ENCODE results near the gene UHRF1. TPM values are rescaled to one million over a fixed set of nuclear protein-coding genes. Genes with fewer than 3 reads are reported as not detected.
A peak's percentile ranks its signal among the peaks of the same experiment; 100 is the strongest.

Gene UHRF1
- total RNA-seq, 1 donor from 2014 or later, result 20.7 TPM

DNA sequence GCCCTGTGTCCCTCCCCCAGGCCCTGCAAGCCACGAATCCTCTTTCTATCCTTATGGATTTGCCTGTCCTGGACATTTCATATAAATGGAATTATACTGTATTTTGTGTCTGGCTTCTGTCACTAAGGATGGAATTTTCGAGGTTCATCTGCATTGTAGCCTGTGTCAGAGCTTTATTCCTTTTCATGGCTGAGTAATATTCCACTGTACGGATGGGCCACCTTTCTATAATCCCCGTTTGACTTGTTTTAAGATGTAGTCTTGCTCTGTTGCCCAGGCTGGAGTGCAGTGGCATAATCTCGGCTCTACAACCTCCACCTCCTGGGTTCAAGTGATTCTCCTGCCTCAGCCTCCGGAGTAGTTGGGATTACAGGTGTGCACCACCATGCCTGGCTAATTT is 55.8 kb downstream of the UHRF1 start:
- Mint-ChIP-seq H3K36me3 (ENCODE audit: unreplicated experiment) (peaks cover 5% of the 10 kb centered on the region), H3K27ac (ENCODE audit: unreplicated experiment) (no peak overlapping the region), H3K4me3 (ENCODE audit: unreplicated experiment) (no peak overlapping the region), H3K27me3 (ENCODE audit: unreplicated experiment) (no peaks in the 10 kb centered on the region), H3K4me1 (ENCODE audit: unreplicated experiment) (peaks cover 13% of the 10 kb centered on the region), H3K9me3 (ENCODE audit: unreplicated experiment) (no peaks in the 10 kb centered on the region)
- TF ChIP-seq, protein P1, sequence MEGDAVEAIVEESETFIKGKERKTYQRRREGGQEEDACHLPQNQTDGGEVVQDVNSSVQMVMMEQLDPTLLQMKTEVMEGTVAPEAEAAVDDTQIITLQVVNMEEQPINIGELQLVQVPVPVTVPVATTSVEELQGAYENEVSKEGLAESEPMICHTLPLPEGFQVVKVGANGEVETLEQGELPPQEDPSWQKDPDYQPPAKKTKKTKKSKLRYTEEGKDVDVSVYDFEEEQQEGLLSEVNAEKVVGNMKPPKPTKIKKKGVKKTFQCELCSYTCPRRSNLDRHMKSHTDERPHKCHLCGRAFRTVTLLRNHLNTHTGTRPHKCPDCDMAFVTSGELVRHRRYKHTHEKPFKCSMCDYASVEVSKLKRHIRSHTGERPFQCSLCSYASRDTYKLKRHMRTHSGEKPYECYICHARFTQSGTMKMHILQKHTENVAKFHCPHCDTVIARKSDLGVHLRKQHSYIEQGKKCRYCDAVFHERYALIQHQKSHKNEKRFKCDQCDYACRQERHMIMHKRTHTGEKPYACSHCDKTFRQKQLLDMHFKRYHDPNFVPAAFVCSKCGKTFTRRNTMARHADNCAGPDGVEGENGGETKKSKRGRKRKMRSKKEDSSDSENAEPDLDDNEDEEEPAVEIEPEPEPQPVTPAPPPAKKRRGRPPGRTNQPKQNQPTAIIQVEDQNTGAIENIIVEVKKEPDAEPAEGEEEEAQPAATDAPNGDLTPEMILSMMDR (IDR thresholded peaks at IDR 0.05), result no peak
- DNase-seq (ENCODE audit: extremely low spot score, unreplicated experiment), result no peak

DNA sequence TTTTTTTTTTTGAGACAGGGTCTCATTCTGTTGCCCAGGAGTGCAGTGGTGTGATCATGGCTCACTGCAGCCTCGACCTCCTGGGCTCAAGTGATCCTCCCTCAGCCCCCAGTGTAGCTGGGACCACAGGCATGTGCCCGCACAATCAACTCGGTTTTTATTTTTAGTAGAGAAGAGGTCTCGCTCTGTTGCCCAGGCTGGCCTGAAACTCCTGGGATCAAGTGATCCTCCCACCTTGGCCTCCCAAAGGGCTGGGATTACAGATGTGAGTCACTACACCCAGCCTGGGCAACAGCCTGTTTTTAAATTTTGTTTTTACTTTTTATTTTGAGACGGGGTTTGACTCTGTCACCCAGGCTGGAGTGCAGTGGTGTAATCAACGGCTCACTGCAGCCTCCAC is 57.3 kb downstream of the UHRF1 start:
- TF ChIP-seq, protein P1 (IDR thresholded peaks at IDR 0.05), result no peak
- no peak for DNase-seq (ENCODE audit: extremely low spot score, unreplicated experiment)
- Mint-ChIP-seq H3K4me3 (ENCODE audit: unreplicated experiment) (no peak overlapping the region), H3K9me3 (ENCODE audit: unreplicated experiment) (no peaks in the 10 kb centered on the region), H3K4me1 (ENCODE audit: unreplicated experiment) (peaks cover 28% of the 10 kb centered on the region), H3K27ac (ENCODE audit: unreplicated experiment) (no peak overlapping the region), H3K27me3 (ENCODE audit: unreplicated experiment) (no peaks in the 10 kb centered on the region), H3K36me3 (ENCODE audit: unreplicated experiment) (peaks cover 5% of the 10 kb centered on the region)

DNA sequence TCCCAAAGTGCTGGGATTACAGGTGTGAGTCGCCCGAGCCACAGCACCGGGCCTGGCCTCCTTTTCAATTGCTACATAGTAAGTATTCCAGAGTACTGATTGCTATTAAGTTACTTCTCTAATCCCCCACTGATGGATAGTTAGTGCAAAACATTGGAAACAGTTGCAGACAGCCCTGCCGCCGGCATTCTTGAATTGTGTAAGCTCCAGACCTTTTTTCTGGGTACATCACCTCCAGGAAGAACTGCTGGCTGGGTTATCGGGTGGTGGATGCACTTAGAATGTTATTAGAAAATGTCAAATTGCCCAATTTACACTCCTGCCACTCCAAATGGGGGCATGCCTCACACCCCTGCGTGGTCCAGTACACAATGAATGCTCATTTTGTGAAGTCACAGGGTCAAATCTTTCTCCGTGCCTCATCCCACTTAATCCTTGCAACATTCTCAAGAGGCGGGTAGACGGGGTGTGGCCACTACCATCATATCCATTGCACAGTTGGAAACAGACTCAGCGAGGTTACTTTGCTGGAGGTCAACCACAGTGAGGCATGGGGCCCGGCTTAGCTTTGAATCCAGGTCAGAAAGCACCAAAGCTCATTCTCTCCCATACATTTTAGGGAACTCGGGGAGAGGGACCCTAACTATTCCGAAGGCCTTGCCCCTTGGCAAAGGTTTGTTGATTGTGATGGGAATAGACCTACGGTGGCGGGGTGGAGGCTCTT is 58.6 kb downstream of the UHRF1 start:
- no peaks in the 10 kb centered on the region for H3K36me3 Mint-ChIP-seq (ENCODE audit: unreplicated experiment)
- no peaks in the 10 kb centered on the region for H3K27me3 Mint-ChIP-seq (ENCODE audit: unreplicated experiment)
- H3K9me3 Mint-ChIP-seq (ENCODE audit: unreplicated experiment), result no peaks in the 10 kb centered on the region
- TF ChIP-seq, protein P1 (IDR thresholded peaks at IDR 0.05), result no peak
- H3K27ac Mint-ChIP-seq (ENCODE audit: unreplicated experiment), result peak overlapping the region; percentile 88
- no peak for DNase-seq (ENCODE audit: extremely low spot score, unreplicated experiment)
- H3K4me1 Mint-ChIP-seq (ENCODE audit: unreplicated experiment), result peaks cover 39% of the 10 kb centered on the region
- peak overlapping the region; percentile 82 for H3K4me3 Mint-ChIP-seq (ENCODE audit: unreplicated experiment)

DNA sequence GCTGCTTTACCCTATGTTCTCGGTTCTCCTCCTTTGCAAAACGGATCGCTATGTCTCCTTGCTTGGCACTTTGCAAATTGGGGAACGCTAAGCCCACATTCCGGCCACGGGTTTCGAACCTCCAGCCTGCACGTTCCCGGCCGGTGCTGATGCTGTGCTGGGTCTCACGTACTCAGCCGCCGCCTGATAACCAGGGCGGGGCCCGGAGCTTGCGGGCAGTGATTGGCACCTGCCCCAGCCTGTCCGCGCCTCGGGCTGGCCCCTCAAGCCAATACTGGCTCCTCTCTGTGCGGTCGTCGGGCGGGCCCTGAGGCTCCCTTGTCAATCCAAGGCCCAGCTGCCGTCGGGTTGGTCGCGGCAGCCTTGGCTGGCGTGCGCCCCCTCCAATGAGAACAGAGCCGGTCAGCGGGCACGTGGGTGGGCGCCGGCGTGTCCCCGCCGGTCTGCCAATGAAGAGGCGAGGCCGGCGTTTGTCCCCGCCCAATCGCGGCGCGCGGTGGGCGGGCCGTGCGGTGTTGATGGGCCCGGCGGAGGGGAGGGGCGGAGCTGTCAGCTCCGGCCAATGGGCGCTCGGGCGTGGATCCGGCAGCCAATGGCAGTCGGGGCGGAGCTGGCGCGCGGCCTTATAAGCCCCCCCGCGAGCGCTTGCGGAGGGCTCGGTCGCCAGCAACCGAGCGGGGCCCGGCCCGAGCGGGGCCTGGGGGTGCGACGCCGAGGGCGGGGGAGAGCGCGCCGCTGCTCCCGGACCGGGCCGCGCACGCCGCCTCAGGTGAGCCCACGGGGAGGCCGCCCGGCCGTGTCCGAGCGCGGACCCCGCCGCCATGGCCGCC is 59.4 kb downstream of the UHRF1 start, which contains the start of gene KDM4B:
Gene KDM4B, plus strand, starts transcription at position 652 of the 830 bp plus-strand sequence. CDS start 63,778 bp downstream, outside the sequence.
- H3K4me3 Mint-ChIP-seq (ENCODE audit: unreplicated experiment), result peak within 1 kb of the TSS; percentile 93
- no peaks in the 10 kb centered on the region for H3K27me3 Mint-ChIP-seq (ENCODE audit: unreplicated experiment)
- no peaks in the 10 kb centered on the region for H3K9me3 Mint-ChIP-seq (ENCODE audit: unreplicated experiment)
- TF ChIP-seq, protein P1 (IDR thresholded peaks at IDR 0.05), result no peak
- no peaks in the 10 kb centered on the region for H3K36me3 Mint-ChIP-seq (ENCODE audit: unreplicated experiment)
- peak; percentile 100 for DNase-seq (ENCODE audit: extremely low spot score, unreplicated experiment)
- peak within 1 kb of the TSS; percentile 91 for H3K27ac Mint-ChIP-seq (ENCODE audit: unreplicated experiment)
- peaks cover 46% of the 10 kb centered on the region for H3K4me1 Mint-ChIP-seq (ENCODE audit: unreplicated experiment)

DNA sequence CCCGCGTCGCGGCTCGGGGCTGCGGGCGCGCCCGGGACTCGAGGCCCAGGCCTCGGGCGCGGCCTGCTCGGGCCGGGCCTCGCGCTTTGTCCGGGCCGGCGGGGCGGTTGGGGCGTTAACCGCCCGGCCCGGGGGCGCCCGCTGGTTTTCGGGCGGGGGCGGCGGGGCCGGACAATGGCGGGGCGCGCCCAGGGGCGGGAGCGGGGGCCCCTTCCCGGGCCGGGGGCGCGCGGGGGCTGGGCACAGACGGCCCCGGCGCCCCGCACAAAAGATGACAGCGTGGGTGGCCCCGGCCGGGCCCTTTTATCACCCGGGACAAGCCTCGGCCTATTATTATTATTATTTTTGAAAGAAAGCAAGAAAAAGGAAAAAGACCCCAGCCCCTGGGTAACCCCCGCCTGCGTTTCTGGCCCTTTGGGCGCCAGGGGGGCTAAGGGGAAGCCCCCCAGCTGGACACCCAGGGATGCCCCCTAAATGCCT is 60.0 kb downstream of the UHRF1 start:
- no peaks in the 10 kb centered on the region for H3K9me3 Mint-ChIP-seq (ENCODE audit: unreplicated experiment)
- H3K27ac Mint-ChIP-seq (ENCODE audit: unreplicated experiment), result peak overlapping the region; percentile 91
- peaks cover 46% of the 10 kb centered on the region for H3K4me1 Mint-ChIP-seq (ENCODE audit: unreplicated experiment)
- H3K4me3 Mint-ChIP-seq (ENCODE audit: unreplicated experiment), result peak overlapping the region; percentile 93
- no peak for DNase-seq (ENCODE audit: extremely low spot score, unreplicated experiment)
- H3K36me3 Mint-ChIP-seq (ENCODE audit: unreplicated experiment), result no peaks in the 10 kb centered on the region
- no peaks in the 10 kb centered on the region for H3K27me3 Mint-ChIP-seq (ENCODE audit: unreplicated experiment)
- TF ChIP-seq, protein P1 (IDR thresholded peaks at IDR 0.05), result no peak

Measured in osteocyte (in vitro differentiated cells).